HG03520 (cell line): ENCODE results near the gene TMEM164.
"Not testable (repeated sequence)": the region's sequence is repeated elsewhere in the genome, so short reads cannot be mapped to it uniquely, and the experiment has no call there.

Source experiments
- ATAC-seq: cut with Tn5 transposase; IDR thresholded peaks from one replicate; pipeline ENCODE4 v1.9.1; 2021; ENCODE audit warnings: mild to moderate bottlenecking, moderate library complexity; ENCODE audit not compliant: unreplicated experiment

The TMEM164 gene

DNA sequence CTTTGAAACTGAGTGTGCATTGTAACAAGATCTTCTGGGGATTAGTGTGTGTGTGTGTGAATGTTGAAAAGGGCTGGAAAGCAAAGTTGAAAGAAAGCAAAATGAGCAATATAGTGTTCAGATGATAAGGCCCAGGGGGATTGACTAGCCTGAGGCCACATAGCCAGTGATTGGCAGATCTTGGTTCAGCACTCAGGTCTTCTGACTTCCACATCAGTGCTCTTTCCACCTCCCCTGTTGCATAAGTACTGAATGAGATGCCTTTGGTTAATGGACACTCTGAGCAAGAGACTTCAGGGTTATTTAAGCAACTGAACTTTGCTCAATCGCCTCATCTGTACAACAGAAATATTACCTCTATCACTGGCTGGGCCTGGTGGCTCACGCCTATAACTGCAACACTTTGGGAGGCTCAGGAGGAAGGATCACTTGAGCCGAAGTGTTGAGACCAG is 120.4 kb downstream of the TMEM164 start:
- no peak for ATAC-seq

DNA sequence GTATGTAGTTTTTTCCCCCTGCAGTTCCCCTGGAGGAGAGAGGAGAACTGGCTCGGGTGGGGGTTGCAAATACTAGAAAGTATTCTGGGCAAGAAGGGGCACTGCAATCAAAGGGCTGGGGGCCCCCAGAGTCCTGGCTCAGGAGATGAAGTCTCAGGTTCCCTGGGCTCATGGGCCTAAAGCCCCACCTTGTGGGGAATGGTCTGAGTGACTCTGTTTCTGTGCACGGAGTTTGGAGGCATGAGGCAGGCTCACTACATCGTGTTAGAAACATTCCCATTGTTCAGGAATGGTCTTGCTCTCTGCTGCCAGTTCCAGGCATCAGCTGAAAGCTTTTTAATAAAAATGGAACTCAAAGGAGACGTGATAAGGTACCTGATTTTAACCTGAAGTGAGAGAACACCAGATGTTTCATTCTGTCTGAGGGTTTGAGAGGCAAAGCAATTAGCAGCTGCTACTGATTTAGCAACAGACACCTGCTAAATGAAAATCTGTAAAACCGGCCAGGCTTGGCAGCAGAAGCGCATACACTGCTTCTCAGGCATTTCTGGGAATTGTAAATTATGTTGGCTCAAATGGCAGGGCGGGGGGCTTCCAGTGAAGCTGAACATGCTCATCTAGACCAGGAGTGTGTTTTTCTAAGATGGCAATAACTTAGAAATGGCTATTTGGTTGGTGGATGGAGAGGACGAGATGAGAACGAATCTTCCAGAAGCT is 122.7 kb downstream of the TMEM164 start:
- ATAC-seq: no peak

GRCh38 chrX:110131031-110131430 is 128.1 kb downstream of the TMEM164 start:
- no peak for ATAC-seq

GRCh38 chrX:110132450-110133114 is 129.7 kb downstream of the TMEM164 start:
- no peak for ATAC-seq

DNA sequence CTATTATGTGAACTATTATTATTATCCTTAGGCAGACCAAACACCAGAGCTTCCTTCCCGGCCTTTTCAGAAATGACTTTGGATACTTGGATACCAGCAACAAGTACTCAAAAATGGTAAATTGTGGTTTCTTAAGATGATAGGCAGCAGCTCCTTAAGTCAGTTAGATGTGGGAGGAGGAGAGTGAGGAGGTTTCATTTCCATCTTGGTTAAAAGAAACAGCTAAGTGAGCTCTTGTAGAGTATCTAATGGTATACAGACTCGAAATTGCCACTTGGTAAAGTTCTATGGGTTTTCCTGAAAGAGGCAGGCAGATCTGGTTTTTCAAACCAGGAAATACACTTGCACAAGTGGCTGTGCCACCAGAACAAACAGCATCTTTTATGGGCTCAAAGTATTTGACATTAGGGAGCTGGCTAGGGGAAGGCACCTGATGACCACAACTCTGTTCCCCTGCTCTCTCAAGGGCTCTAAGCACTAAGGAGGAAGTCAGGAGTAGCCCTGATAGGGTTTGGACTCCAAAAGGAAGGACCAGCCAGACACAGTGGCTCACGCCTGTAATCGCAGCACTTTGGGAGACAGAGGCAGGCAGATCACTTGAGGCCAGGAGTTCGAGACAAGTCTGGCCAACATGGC is 130.9 kb downstream of the TMEM164 start:
- no peak for ATAC-seq

GRCh38 chrX:110135618-110136017 is 132.7 kb downstream of the TMEM164 start:
- ATAC-seq: no peak

- no peak for ATAC-seq
Measured at GRCh38 chrX:110136136-110136535, 133.2 kb downstream of the TMEM164 start.

DNA sequence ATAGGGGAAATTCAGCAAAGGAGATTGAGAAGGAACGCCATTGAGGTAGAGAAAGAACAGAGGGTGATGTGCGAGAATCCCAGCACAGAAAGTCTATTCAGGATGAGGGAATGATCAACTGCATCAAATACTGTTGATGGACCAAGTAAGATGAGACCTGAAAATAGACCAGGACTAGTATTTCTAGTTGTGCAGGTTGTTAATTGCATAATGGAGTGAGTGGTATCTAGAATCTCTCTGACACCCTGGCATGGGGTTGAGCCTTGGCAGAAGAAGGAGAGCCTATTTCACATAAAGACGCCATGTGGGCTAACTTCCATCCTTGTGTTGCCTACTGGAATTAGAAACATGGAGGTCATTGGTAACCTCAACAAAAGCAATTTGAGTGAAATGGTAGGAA is 135.6 kb downstream of the TMEM164 start:
- no peak for ATAC-seq

DNA sequence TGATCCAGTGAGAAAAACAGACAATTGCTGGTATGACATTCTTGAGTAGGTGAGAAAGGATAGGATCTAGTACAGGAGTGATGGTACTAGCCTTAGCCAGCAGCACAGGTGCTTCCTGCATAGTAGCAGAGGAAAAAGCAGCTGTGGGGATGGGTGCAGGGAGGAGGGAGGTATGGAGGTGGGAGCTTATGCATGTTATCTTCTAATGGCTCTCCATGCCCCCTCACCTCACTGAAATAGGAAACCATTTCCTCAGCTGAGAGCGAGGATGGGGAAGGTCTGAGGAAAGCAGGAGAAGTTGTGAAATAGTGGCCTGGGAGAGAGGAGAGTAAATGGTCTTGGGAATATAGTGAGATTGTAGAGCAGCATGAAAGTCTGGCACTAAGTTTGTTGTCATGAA is 136.3 kb downstream of the TMEM164 start:
- no peak for ATAC-seq

DNA sequence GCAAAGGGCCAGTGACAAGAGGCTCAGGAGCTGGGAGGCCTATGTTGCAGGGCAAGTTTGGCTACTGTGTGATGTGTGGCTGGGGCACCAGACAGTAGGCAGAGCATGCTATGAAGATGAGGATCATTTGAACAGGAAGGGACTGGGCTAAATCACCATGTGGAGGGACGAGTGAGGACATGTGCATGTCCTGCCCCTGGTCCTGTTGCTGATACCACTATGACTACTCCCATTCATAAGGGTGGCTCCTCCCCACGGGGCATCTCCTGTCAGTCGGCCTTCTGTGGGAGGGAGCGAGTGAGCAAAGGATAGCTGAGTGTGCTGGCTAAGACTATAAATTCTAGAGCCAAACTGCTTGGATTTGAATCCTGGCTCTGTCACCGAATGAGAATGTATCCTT is 139.2 kb downstream of the TMEM164 start:
- ATAC-seq: no peak

DNA sequence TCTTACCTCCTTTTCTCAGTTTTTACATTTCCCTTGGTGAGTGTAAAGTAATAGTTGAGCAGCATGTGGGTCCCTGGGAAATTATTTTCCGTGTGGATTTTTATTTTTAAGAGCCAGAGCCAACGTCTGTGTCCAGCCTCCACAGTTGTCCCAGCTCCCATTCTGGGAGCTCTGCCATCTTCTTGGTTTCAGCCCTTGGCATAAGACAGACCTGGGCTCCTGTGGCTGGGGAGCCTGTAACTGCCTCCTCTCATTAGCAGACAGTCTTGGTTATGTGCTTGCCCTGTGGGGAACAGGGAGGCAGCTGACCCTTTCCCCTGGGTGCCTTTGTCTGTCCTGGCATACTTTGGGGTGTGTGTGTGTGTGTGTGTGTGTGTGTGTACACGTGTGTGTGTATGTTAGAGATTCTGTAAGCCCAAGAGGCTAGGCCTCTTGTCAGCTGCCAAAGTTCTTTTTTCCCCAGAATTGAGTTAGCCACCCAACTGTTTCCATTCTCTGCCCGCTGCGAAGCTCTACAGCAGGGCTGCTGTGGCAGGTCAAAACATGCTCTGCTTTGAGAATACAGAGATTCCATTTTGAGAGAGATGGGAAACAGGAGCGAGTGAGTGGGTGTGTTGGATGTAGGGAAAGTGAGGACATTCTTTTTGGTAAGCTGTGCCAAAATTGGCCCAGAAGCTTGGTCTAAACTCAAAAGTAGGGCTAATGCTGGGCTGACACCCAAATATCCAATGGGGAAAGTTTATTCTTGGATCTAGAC is 140.7 kb downstream of the TMEM164 start:
- no peak for ATAC-seq

DNA sequence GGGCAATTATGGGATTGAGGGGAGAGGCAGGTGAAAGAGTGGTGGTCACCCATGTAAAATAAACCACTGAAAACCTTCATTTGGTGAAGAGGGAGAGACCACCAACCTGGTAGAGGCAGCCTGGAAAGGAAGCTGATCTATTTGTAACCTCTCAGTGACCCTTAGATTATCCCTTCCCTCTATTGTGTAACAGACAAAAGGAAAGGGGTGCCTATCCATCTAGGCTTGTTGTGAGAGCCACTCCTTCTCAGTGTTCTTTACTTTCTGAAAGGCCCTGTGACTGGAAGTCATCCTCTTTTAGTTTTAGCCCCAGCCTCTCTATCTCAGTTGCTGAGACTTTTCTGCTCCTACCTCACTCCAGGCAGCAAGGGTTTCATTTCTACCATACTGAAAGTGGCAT is 142.4 kb downstream of the TMEM164 start:
- no peak for ATAC-seq

DNA sequence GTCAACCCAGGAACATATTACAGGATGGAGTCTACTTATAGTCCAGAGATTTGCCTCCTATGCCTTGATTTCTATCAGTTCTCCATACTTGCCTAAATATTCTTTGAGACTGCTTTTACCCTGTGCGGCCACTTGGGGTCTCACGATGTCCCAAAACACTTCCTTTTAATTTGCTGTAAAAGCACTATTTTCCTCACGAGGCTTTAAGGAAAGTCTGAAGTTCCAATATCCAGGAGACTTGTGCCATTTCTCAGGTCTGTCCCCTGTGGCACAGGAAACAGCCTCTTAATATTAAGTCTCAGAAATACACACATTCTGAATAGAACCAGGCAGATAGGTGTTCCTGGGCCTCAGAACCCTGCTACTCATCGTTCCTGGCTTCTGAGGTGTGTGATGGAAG is 142.9 kb downstream of the TMEM164 start:
- ATAC-seq: peak; percentile 68

- ATAC-seq: peak; percentile 72
Measured at GRCh38 chrX:110146521-110146920, 143.6 kb downstream of the TMEM164 start.

DNA sequence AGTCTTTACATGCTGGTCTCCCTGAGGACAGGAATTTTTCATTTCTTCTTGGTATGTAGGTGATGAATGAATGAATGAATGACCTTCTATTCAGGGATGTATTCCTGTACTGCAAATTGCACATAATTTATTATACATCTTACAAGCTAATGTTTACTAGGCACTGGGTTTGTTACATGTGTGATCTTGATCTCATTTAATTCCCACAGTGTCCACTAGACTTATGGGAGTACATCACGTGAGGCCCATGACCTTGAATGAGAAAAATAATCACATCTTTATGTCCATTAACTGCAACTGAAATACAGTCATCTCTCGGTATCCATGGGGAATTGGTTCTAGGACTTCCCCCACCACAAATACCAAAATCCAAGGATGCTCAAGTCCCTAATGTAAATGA is 150.3 kb downstream of the TMEM164 start:
- no peak for ATAC-seq

- ATAC-seq: no peak
Measured at GRCh38 chrX:110153896-110154295, 151.0 kb downstream of the TMEM164 start.

- ATAC-seq: not testable (repeated sequence)
Measured at GRCh38 chrX:110154328-110154727, 151.4 kb downstream of the TMEM164 start.

- ATAC-seq: no peak
Measured at GRCh38 chrX:110155759-110156158, 152.8 kb downstream of the TMEM164 start.

- ATAC-seq: no peak
Measured at GRCh38 chrX:110156167-110156754, 153.3 kb downstream of the TMEM164 start.

DNA sequence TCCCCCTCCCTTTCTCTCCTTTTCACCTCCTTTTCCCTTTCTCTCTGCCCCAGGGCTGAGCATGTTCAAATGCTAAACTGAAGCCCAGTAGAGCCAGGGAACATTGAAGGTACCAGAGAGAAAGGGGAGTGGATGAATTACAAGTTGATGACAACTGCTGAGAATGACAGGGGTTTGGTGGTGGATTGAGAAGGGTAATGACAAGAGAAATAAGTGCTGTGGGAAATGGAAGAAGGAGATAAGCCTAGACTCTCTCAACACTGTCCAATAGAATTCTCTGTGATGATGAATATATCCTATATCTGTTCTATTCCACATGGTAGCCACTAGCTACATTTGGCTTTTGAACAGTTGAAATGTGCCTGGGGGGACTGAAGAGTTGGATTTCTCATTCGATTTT is 154.5 kb downstream of the TMEM164 start:
- ATAC-seq: no peak

DNA sequence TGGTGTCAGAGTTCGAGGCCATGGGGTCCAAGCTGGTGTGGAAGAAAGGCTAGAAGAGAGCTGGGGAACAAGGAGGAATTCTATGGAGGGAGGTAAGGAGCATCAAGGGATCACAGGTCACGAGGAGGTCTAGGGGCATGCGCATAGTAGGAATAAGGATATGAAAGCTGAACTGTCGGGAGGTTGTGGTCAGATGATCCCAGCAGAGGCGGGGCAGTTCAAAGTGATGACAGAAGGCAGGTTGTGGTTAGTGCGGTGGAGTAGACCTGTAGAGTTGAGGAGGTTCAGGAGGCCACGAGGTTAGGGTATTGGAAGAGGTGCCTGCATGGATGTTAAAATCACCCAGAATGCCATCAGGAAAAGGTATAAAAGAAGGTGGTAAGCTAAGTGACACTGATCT is 156.3 kb downstream of the TMEM164 start:
- no peak for ATAC-seq
